Measurements from ENCODE around the gene IKZF2. TPM values are rescaled to one million over a fixed set of nuclear protein-coding genes. Genes with fewer than 3 reads are reported as not detected.

IKZF2 gene
- total RNA-seq, 1 experiment from 2014 or later = 0.14 TPM

DNA sequence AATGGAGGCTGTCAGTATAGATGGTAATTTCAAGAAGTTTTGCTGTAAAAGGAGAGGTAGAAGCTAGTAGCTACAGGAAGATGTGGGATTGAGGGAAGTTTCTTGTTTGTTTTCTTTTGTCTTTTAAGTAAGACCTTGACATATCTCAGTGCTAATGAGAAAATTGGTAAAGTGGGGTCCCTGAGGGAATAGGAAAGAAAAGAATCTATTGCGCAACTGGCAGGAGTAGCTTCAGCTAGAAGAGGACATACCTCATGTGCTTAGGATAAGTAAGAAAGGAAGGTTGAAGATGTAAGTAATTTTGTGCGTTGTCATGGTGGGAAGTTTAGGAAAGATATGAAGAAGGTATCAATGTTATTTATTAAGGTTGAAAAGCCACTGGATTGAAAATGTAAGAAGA lies 8.4 kb upstream of the IKZF2 start:
- no peak for DNase-seq (ENCODE audit: low read depth)
- in situ Hi-C loops (cut with HindIII; ENCODE audit: low pct_unique_long_range_greater_than_20kb, low sequenced_read_pairs) = no loop called here

DNA sequence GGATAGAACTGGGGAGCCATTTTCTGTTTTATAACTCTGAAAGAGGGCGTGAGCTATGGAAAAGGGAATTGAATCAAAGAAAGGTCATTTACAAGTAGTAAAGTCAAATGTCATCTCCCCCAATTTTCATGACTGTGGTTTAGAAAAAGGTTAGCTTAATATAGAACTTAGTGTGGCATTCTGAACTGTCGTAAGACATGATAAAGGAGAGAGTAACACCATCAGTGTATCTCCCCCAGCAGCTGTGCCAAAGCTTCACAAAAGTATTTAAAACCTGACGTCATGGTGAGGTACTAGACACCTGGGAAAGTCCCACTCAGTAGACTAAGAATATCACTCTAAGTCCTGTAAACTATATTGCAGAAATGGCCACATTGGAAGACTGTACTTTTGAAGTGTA lies 5.8 kb upstream of the IKZF2 start:
- in situ Hi-C loops (cut with HindIII; ENCODE audit: low pct_unique_long_range_greater_than_20kb, low sequenced_read_pairs) = no loop called here
- no peak for DNase-seq (ENCODE audit: low read depth)

DNA sequence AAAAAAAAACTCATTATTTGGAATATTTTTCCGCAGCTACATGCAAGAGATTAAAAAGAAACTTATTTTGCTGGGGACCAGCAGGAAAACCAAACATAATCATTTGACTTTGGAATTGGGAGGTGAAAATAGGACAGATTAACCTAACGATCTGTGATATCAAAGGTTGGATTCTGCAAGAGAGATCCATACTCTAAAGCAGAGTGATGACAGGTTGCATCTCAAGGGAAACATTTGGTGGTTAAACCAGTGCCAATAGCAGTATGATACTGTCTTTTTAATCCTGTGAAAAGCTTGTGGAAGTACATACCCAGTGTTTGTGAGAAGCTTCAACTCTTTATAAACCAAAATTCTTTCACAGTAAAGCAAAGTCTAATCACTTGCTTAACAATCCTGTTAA lies 5.3 kb upstream of the IKZF2 start:
- in situ Hi-C loops (cut with HindIII; ENCODE audit: low pct_unique_long_range_greater_than_20kb, low sequenced_read_pairs) = no loop called here
- DNase-seq (ENCODE audit: low read depth) = no peak

DNA sequence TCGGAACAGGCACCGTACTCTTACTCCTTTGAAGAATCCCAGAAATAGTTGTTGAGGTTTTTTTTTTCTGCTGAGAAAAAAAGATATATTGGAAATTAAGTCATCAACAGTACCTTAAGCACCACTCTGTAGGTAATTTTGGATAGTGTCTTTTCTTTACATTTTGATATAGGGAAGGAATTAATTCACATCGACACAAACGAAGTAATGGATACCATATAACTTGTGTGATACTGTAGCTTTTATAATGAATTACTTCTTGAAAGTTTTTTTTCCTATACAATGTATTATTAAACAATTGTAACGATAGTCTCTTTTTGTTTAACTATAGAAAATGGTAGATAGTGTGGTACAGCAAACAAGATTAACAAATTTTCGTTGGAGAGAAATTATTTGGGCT lies 1.5 kb upstream of the IKZF2 start:
- in situ Hi-C loops (cut with HindIII; ENCODE audit: low pct_unique_long_range_greater_than_20kb, low sequenced_read_pairs) = no loop called here

DNA sequence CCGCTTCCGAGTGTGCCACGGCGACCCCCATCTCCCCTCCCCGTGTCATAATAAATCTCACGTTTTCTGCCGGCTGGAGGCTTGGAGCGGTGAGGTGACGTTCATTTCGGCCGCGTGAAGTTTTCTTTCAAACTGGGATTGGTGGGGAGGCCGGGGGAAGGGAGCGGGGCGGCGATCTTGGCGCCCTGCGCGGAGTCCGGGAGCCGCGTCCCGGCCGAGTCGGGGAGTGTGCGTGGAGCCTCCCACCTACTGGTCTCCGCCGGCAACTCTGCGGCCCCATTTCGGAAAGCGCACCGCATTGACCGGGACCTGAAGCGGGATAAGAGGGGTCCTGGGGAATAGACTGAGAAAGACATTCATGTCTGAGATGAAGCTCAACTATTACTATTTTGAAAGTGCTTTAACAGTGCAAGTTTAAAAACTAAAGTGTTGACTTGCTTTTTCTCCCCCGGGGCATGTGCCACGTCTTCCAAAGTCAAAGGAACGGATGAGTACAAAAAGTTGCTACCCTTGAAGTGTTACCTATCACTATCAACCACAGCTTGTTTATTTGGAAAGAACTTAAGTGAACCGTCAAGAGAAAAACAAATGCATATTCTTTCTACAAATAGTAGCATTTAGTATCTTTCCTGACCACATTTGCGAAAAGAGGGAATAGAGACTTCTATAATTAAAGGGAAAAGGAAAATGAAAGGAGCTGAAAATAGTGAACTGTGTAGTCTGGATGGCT lies 818 bp upstream of the IKZF2 start:
- in situ Hi-C loops (cut with HindIII; ENCODE audit: low pct_unique_long_range_greater_than_20kb, low sequenced_read_pairs) = no loop called here
- peak; percentile 44 for DNase-seq (ENCODE audit: low read depth)

More for the DNA sequence above, 1.5 kb upstream of the IKZF2 start:
- DNase-seq (ENCODE audit: low read depth) = no peak

DNA sequence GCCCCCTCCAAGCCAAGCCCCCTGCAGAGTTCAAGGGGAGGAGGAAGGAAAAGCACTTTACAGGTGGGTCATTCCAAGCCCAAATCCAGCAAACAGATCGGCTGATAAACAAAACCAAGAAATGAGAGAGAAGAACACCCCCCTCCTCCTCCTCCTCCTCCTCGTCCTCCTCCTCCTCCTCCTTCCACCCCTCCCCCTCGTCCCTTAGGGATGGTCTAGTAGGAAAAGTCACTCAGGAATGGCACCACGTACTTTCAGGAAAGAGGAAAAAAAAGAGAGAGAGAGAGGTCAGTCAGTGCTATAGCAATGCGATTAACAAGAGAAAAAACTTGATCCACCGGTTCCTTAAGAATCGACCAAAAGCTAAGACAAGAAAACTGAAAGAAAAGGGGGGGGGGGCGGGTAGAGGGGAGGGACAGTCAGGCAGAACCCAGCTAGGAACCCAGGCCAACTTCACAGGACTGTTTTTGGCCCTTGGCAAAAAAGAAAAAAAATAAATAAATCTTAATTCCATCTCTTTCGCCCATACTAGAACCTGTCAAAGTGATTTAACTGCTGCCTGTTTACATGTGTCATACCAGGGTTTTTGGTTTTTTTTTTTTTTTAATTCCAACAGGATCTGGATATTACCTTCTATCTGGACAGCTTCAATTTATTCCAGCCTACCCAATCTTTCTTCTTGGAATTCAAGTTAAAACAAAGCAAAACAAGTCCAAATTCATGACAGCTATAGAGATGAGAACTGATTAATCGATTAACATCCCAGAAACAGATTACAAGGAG lies 906 bp downstream of the IKZF2 start:
- no peak for DNase-seq (ENCODE audit: low read depth)
- in situ Hi-C loops (cut with HindIII; ENCODE audit: low pct_unique_long_range_greater_than_20kb, low sequenced_read_pairs) = no loop called here

DNA sequence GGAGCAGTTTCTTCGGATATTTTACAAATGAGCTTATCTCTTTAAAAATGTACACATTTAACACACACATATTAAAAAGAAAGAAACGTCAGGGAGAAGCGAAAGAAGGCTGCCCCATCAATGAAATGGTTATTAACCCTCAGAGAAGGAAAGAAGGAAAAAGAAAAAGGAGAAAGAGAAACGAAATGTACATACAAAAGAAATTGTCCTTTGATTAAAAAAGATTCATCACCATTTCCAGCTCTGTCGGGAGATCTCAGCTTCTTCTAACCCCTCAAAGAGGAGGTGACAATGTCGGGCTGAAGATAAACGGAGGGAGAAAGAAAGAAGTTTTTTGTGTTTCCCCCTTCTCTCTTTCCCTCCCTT lies 1.5 kb downstream of the IKZF2 start:
- no peak for DNase-seq (ENCODE audit: low read depth)
- in situ Hi-C loops (cut with HindIII; ENCODE audit: low pct_unique_long_range_greater_than_20kb, low sequenced_read_pairs) = no loop called here

DNA sequence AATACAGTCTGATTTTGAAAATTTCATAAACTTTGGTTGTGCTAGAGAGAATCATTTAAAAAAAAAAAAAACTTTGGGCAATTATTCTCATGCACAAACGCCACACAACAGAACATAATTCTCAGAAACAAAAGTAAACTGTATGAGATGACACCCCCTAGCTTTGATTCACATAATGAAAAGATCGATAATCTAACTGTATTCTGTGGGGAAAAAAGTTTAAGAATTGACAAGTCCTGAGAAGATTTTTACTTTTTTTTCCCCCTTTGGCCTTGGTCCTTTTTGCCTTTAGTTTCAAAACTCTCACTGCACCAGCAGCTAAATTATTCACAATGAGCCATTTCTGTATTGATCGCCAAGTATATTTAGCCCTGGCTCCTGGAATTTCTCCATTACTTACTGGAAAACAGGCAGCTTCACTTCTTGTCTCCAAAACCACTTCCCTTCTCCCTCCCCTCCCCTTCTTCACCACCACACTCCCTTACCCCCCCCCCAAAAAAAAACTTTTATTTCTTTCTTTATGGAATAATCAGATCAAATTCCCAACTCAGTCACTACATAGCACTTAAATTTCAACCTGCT lies 2.0 kb downstream of the IKZF2 start:
- in situ Hi-C loops (cut with HindIII; ENCODE audit: low pct_unique_long_range_greater_than_20kb, low sequenced_read_pairs) = no loop called here
- DNase-seq (ENCODE audit: low read depth) = no peak

DNA sequence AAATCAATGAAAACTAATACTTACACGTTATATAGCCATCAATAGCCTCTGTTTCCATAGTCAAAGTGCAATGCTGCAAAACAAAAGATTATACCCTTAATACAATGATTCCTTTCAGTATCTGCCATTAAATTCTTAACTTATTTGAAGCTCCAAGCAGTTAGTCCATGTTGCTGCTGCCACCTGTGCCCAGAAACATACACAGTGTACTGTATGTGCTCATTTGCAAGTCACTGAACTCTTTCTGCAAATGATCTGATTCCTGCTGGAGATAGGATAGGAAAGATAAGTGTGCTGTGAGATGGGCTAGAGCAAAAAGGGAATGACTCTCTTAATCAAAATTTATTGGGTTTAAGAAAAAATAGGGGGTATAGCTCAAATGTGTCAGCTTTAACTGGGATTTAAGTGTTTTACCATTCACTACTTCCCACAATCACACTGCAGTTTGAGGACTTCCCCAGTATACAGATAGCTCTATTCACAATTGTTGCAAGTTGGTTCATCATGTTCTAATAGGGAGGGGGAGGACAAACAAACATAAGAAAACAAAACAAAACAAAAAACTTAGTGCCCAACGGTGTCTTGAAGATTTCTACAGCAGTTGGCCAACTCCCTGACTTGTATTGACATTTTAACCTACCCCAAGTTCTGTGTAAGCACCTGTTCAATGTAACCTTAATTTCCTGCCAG lies 2.7 kb downstream of the IKZF2 start:
- DNase-seq (ENCODE audit: low read depth) = no peak
- in situ Hi-C loops (cut with HindIII; ENCODE audit: low pct_unique_long_range_greater_than_20kb, low sequenced_read_pairs) = no loop called here

DNA sequence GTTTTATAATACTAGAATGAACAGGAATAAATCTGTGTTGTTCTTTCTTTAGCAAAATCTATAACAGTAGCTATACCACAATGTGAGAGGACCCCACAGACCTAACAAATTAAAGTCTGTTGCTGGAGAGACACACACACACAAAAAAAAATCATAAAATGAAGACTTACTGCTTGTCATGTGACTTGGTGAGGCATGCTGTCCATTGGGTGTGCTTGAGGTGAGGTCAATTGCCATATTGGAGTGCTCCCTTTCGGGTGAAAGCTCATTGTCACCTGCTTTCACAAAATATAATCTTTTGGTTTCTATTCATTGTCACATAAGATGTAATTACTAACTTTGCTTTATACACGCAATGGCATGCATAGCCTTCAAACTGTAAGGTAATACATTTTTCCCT lies 3.9 kb downstream of the IKZF2 start:
- DNase-seq (ENCODE audit: low read depth) = no peak
- in situ Hi-C loops (cut with HindIII; ENCODE audit: low pct_unique_long_range_greater_than_20kb, low sequenced_read_pairs) = no loop called here

DNA sequence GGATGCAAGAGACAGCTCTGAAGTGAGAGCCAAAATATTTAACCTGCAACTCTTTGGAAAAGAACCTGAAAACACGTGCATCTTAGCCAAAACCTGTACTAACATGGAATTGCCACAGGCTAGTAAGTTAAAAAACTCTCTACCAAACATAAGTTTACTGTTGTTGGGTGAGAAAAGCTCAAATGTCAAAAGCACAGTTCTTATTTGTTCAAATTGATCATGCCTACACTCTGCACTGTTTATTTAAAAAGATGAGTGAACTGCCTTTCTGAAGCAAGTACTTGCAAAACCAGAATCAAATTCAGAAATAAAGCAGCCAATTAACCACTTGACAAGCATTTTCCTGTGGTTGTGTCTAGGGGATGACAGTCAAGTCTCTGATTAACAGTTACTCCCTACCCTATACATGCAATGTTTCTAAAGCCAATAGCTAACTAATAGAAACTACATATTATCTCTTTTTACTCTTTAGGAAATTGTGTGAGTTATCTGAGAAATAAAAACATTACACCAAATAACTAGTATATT lies 5.6 kb downstream of the IKZF2 start:
- in situ Hi-C loops (cut with HindIII; ENCODE audit: low pct_unique_long_range_greater_than_20kb, low sequenced_read_pairs) = no loop called here

DNA sequence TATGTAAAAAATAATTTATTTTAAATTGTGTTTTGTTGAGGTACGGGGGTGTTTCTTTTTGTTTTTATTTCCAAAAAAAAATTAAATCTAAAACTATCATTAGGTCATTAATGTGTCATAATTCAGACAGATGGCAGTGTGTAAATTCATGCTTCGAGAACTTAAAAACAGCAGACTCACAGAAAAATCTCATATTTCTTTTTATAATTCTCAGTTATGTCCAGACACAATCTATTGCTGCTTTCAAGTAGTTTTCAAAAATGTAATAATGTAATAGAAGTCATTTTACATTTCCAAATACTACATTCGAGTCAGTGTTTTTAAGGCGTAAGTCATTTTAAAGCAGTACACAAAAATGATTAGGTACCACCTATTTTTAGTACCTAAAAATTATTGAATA lies 14.3 kb downstream of the IKZF2 start:
- DNase-seq (ENCODE audit: low read depth) = no peak
- in situ Hi-C loops (cut with HindIII; ENCODE audit: low pct_unique_long_range_greater_than_20kb, low sequenced_read_pairs) = no loop called here

More for the DNA sequence above, 5.6 kb downstream of the IKZF2 start:
- no peak for DNase-seq (ENCODE audit: low read depth)

DNA sequence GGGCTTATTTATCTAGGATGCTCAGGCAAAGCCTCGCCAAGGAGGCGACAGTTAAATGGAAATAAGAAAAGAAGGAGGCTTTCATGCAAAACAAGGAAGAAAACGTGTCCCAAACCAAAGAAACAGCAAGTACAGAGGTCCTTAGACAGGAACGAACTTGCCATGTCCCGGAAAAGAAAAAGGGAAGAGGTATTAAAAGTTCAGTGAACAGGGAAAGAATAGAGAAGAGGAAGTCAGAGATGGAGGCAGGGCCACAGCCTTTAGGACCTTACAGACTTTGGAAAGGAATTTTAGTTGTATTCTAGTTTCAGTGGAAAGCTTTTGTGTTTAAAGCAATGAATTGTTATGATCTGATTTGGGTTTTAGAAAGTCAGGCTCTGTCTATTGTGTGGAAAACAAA lies 22.1 kb downstream of the IKZF2 start:
- in situ Hi-C loops (cut with HindIII; ENCODE audit: low pct_unique_long_range_greater_than_20kb, low sequenced_read_pairs) = no loop called here

DNA sequence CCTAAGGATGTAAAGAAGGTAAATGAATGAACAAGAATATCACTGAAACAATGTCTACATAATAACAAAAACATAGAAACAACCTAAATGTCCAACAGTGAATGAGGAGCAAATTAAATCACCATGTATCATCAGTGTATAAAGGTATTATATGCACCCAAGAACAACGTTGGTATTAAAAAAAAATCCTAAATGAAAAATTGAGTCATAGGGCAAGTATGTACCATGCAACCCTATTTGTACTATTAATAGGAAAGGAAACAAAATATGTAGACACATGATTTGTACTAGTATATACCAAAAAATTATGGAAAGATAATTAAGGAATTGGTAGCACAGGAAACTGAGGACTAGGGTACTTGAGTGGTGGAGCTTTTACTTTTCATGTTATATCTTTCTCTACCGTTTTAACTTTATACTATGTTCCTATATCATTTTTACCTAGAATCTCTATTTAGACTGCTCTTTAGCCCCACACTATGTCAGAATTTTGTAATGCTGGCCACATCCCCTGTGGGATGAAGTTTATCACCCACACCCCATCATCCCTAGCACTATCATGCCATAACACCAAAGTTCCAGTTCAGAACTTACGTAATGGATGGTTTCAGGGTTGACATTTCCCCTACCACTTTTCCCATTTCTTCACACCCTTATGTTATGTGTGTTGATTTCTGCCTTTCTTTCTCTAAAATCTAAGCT lies 25.6 kb downstream of the IKZF2 start:
- in situ Hi-C loops (cut with HindIII; ENCODE audit: low pct_unique_long_range_greater_than_20kb, low sequenced_read_pairs) = no loop called here
- DNase-seq (ENCODE audit: low read depth) = no peak

More for the DNA sequence above, 22.1 kb downstream of the IKZF2 start:
- no peak for DNase-seq (ENCODE audit: low read depth)

DNA sequence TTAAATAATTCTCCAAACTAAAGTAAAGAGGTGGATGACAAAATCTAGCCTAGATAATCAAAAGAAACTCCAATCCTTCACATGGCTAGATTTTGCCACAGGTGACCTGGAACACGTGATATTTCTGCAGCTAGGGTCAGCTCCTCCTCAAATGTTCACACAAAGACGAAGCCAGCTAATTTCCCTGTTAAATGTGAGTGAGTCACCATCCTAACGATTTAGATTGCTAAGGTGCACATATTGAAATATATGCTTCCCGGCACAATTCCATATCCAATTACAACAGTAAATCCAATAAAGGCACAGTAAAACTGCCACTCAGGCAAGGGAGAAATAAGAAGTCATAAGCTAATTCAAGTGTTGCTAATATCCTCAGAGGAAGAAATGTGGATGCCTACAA lies 28.7 kb downstream of the IKZF2 start:
- DNase-seq (ENCODE audit: low read depth) = no peak
- in situ Hi-C loops (cut with HindIII; ENCODE audit: low pct_unique_long_range_greater_than_20kb, low sequenced_read_pairs) = no loop called here

DNA sequence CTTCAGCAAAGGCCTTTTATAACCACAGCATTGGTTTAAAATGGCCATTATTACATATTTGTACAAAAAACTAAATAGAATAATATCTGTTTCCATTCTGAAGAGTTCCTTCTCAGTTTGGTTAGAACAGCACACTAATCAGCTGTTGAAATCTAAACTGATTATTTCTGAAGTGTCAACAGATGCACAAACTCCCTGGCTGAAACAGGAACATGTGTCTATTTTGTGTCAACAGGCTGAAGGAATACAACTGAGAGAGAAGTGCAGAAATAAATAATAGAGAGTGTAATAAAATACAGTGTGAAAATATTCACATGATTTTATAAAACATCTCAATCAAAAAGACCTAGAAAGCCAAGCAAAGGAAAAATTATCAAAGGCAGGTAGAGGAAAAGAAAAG lies 29.7 kb downstream of the IKZF2 start:
- no peak for DNase-seq (ENCODE audit: low read depth)
- in situ Hi-C loops (cut with HindIII; ENCODE audit: low pct_unique_long_range_greater_than_20kb, low sequenced_read_pairs) = no loop called here

DNA sequence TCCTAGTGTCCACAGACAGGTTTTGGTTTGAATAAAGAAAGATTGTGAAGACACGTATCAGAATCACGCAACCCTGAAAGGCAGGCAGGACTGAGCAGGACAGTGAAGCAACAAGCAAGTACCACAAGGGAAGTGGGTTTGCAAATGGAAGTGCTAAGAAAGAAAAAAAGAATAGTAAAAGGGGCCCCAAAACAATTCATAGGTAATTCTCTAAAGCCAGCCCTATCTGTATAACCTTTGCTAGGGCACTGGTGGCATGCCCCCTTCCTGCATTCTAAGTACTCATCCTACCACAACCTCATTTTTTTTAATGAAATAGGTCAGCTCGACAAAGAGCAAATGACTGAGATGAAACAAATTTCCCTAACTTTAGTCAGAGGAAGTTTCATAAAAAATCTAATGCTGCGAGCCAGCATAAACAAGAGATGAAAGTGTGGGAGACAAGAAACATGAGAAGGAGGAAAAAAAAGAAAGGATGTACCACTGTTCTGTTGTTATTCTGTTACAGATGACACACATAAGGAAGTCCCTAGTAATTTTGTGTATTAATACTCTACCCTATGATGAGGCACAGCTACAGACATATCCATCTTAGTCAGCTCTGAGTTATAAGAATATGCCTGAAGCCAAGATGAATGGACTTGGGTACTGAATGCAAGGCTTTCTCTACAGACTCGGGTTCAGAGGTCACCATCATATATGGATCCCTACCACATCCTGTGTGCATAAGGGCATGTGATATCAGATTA lies 32.2 kb downstream of the IKZF2 start:
- in situ Hi-C loops (cut with HindIII; ENCODE audit: low pct_unique_long_range_greater_than_20kb, low sequenced_read_pairs) = no loop called here
- no peak for DNase-seq (ENCODE audit: low read depth)

DNA sequence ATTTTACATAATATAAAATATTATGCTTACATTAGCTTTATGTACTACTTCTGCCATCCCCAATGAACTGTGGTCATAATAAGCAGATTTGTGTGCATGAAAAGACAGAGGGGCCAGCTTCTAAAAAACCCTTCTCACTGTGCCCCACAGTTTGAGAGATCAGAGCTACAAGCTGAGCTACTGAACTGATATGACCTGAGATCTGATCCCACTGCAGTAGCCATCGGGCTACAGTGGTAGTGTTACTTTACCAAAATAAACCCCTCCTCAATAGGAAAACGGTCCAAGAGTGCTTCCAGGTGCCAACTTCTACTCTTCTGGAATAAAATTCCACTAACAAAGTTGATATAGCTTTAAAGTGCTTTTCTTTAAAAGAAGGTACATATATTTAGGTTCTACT lies 43.1 kb downstream of the IKZF2 start:
- in situ Hi-C loops (cut with HindIII; ENCODE audit: low pct_unique_long_range_greater_than_20kb, low sequenced_read_pairs) = no loop called here
- DNase-seq (ENCODE audit: low read depth) = no peak
